Measurements from ENCODE around the gene TBCD.

GRCh38 chr17:82882715-82883418 is 131.0 kb downstream of the TBCD start:
- no peak for TF ChIP-seq CTCF (conservative IDR thresholded peaks at IDR 0.05; ENCODE audit: low read length)
- TF ChIP-seq EZH2phosphoT487 (IDR thresholded peaks at IDR 0.05; ENCODE audit: borderline replicate concordance, low read depth, low read length): no peak

Data from OCI-LY7 (cell line).